ENCODE results near the gene SNRNP70. TPM values are rescaled to one million over a fixed set of nuclear protein-coding genes. Genes with fewer than 3 reads are reported as not detected.
"Not testable (repeated sequence)": the region's sequence is repeated elsewhere in the genome, so short reads cannot be mapped to it uniquely, and the experiment has no call there.

Gene SNRNP70
- total and polyA plus RNA-seq, 9 donors = 133 to 366 (median 252) TPM

DNA sequence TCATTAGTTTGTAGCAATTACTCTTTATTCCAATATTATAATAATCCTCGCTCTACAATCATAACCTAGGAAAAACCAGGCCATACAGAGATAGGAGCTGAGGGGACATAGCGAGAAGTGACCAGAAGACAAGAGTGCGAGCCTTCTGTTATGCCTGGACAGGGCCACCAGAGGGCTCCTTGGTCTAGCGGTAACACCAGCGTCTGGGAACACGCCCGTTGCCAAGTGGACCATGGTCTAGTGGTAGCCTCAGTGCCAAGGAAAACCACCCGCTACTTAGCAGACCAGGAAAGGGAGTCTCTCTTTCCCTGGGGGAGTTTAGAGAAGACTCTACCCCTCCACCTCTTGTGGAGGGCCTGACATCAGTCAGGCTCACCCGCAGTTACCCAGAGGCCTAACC is 10.4 kb upstream of the SNRNP70 start:
- TF ChIP-seq CTCF (IDR thresholded peaks at IDR 0.05) = peak in 2 of 3 donors; percentile 33 to 57
- H3K36me3 ChIP-seq; intact Hi-C loops (cut with DNase I); H3K27ac ChIP-seq; H3K9me3 ChIP-seq; H3K4me1 ChIP-seq (ENCODE audit: insufficient read depth); H3K27me3 ChIP-seq; H3K4me3 ChIP-seq: not testable (repeated sequence)
- 18 to 20% (median 20%) methylated on average over 9 of the region's 9 CpGs for WGBS, 3 donors
- DNase-seq = peak; percentile 45 to 69 (median 61)

DNA sequence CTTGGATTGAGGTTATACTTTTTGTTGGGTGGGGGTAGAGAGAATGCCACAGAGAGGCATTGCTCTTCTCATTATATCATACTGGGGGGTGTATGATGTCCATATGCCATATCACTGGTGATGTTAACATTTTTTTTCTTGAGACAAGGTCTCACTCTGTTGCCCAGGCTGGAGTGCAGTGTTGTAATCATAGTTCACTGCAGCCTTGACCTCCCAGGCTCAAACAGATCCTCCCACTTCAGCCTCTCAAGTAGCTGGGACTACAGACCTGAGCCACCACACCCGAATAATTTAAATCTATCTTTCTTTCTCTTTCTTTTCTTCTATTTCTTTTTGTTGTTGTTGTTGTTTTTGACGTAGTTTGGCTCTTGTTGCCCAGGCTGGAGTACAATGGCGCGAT is 4.9 kb upstream of the SNRNP70 start:
- peaks cover 2% of the 10 kb centered on the region for H3K4me1 ChIP-seq (ENCODE audit: insufficient read depth)
- H3K27me3 ChIP-seq = no peaks in the 10 kb centered on the region
- H3K4me3 ChIP-seq = no peak overlapping the region
- no peak overlapping the region for H3K27ac ChIP-seq
- intact Hi-C loops (cut with DNase I) = no loop called here
- DNase-seq = no peak
- 76 to 85% (median 77%) methylated on average over 4 of the region's 4 CpGs for WGBS, 3 donors
- no peaks in the 10 kb centered on the region for H3K36me3 ChIP-seq
- H3K9me3 ChIP-seq = no peaks in the 10 kb centered on the region
- TF ChIP-seq CTCF (IDR thresholded peaks at IDR 0.05) = no peak
- no peak for TF ChIP-seq EP300 (IDR thresholded peaks at IDR 0.05)
- no peak for TF ChIP-seq POLR2A (IDR thresholded peaks at IDR 0.05)

DNA sequence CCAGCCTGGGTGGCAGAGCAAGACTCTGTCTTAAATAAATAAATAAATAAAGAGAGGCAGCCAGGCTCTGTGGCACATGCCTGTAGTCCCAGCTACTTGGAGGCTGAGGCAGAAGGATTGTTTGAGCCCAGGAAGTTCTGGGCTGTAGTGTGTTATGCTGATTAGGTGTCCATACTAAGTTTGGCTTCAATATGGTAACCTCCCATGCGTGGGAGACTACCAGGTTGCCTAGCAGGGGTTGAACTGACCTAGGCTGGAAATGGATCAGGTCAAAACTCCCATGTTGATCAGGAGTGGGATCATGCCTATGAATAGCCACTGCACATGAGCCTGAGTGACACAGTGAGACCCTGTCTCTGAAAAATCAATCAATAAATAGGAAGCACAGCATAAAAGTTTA is 4.0 kb upstream of the SNRNP70 start:
- H3K9me3 ChIP-seq = no peaks in the 10 kb centered on the region
- H3K4me3 ChIP-seq = no peak overlapping the region
- intact Hi-C loops (cut with DNase I) = no loop called here
- peaks cover 3% of the 10 kb centered on the region for H3K4me1 ChIP-seq (ENCODE audit: insufficient read depth)
- no peak for TF ChIP-seq EP300 (IDR thresholded peaks at IDR 0.05)
- TF ChIP-seq CTCF (IDR thresholded peaks at IDR 0.05) = no peak
- TF ChIP-seq POLR2A (IDR thresholded peaks at IDR 0.05) = no peak
- 56 to 79% (median 65%) methylated on average over 1 of the region's 1 CpG for WGBS, 3 donors
- H3K36me3 ChIP-seq = no peaks in the 10 kb centered on the region
- H3K27me3 ChIP-seq = no peaks in the 10 kb centered on the region
- DNase-seq = no peak
- no peak overlapping the region for H3K27ac ChIP-seq

DNA sequence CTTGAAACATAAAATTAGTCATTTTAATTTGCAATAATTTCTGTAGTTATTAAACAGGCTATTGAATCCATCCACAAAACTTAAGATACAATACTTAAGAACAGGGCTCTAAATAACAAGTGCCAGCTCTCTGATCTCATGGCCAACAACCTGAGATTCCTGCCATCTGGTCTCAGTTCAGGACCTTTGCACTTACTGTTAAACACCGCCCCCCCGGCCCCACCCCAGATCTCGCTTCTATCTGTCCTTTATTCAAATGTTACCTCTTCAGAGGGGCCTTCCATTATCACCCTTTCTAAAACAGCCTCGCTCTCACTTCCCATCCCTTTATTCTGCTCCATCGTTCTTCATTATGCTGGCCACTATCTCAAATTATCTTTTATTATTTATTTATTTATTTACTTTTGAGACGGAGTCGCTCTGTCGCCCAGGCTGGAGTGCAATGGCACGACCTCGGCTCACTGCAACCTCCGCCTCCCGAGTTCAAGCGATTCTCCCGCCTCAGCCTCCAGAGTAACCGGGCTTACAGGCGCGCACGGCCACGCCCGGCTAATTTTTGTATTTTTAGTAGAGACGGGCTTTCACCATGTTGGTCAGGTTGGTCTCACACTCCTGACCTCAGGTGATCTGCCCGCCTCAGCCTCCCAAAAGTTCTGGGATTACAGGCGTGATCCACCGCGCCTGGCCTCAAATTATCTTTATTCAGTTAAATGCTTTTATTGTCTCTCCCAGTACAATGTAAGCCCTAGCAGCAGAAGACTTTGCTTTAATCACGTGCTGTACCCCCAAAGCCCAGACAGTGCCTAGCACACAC is 838 bp upstream of the SNRNP70 start:
- peak in 2 of 5 donors; percentile 21 to 46 for DNase-seq

More for the DNA sequence above, 838 bp upstream of the SNRNP70 start:
- Histone ChIP-seq H3K9me3 (no peaks in the 10 kb centered on the region), H3K36me3 (no peaks in the 10 kb centered on the region), H3K4me3 (peak overlapping the region; percentile 63), H3K27me3 (no peaks in the 10 kb centered on the region), H3K4me1 (ENCODE audit: insufficient read depth) (peaks cover 10% of the 10 kb centered on the region), H3K27ac (peak overlapping the region; percentile 79 to 81)
- TF ChIP-seq CTCF (IDR thresholded peaks at IDR 0.05) (no peak), POLR2A (IDR thresholded peaks at IDR 0.05) (no peak), EP300 (IDR thresholded peaks at IDR 0.05) (no peak)
- WGBS, 3 donors = 62 to 68% (median 66%) methylated on average over 26 of the region's 26 CpGs
- intact Hi-C loops (cut with DNase I) = no loop called here

All from ovary (tissue), 9 donors.